HCT116 (cell line): Measurements from ENCODE around the gene UBE2G2. TPM values are rescaled to one million over a fixed set of nuclear protein-coding genes. Genes with fewer than 3 reads are reported as not detected.

Source experiments
- ATAC-seq: fragments of 200-7000 bp; cut with Tn5 transposase; 2 replicates; pipeline ENCODE4 v1.9.1; 2020; ENCODE audit warnings: mild to moderate bottlenecking, moderate library complexity
- BruUV-seq: library from RNA; stranded (reverse); fragments of 400-500 nt; replicated peaks from 2 replicates; lab custom pipeline; 2021; lab: Mats Ljungman, UMichigan
- CTCF ChIA-PET: fragments of 300-600 bp; sonication (Branson Sonifier 250); formaldehyde crosslinking; loops from one replicate; lab custom pipeline; 2021; ENCODE audit warnings: antibody characterized with exemption; lab: Charles Lee
- POLR2A ChIA-PET: fragments of 300-600, 350-600 bp; sonication (Branson Sonifier 250); formaldehyde crosslinking; loops from one replicate; lab custom pipeline; 2021; ENCODE audit warnings: antibody characterized with exemption; lab: Charles Lee
- RAD21 ChIA-PET, 2 experiments: fragments of 300-600 bp; sonication (Branson Sonifier 250); formaldehyde crosslinking; loops; one replicate each; lab custom pipeline; 2023; ENCODE audit warnings: low total read pairs in 2 of 2; ENCODE audit not compliant: uncharacterized antibody in 2 of 2, unreplicated experiment in 2 of 2, low non-redundant PET in 1 of 2; lab: Charles Lee
- DNase-seq: peaks from one replicate; pipeline ENCODE4 v3.0.0-alpha.2; 2010; ENCODE audit warnings: low read depth, low spot score
- H2AFZ ChIP-seq: fragments of 200-600 bp; shearing (Covaris generic), sonication (generic); 2 replicates; pipeline ENCODE4 v1.6.1; 2017; ENCODE audit warnings: low read depth, mixed run types, mixed read lengths, antibody characterized with exemption, low read length; ENCODE audit not compliant: poor library complexity, severe bottlenecking
- H3K27ac ChIP-seq: 2 replicates; pipeline ENCODE4 v1.5.1; 2012; ENCODE audit warnings: low read depth, low read length
- H3K27me3 ChIP-seq: fragments of 200-600 bp; sonication (generic); 2 replicates; pipeline ENCODE4 v1.6.1; 2016; ENCODE audit warnings: mixed run types, low read length, mixed read lengths; ENCODE audit not compliant: insufficient read depth
- H3K36me3 ChIP-seq, 2 experiments: fragments of 200-500 bp in 1 of 2; fragments of 200-600 bp in 1 of 2; sonication (Bioruptor generic) in 1 of 2; sonication (generic) in 1 of 2; 2 replicates each; pipeline versions ENCODE4 v1.5.1 to v1.6.1; 2014 to 2016; ENCODE audit warnings: low read length in 2 of 2, inconsistent platforms in 1 of 2, mixed read lengths in 1 of 2, mixed run types in 1 of 2; ENCODE audit not compliant: insufficient read depth in 2 of 2, control insufficient read depth in 1 of 2
- H3K4me1 ChIP-seq, 2 experiments: fragments of 200-600 bp in 1 of 2; sonication (generic) in 1 of 2; 2 replicates each; pipeline versions ENCODE4 v1.5.1 to v1.6.1; 2012 to 2017; ENCODE audit warnings: low read length in 2 of 2, inconsistent platforms in 1 of 2, mild to moderate bottlenecking in 1 of 2, mixed read lengths in 1 of 2, mixed run types in 1 of 2, moderate library complexity in 1 of 2; ENCODE audit not compliant: insufficient read depth in 2 of 2, control insufficient read depth in 1 of 2
- H3K4me2 ChIP-seq: fragments of 200-600 bp; sonication (generic); 2 replicates; pipeline ENCODE4 v1.6.1; 2017; ENCODE audit warnings: mixed run types, low read length, mixed read lengths
- H3K4me3 ChIP-seq, 2 experiments: fragments of 200-600 bp in 1 of 2; sonication (generic) in 1 of 2; replicated peaks in 1 of 2; 2 replicates each; pipeline ENCODE4 v1.5.1; 2011 to 2016; ENCODE audit warnings: low read length in 2 of 2, control low read depth in 1 of 2, low read depth in 1 of 2, mild to moderate bottlenecking in 1 of 2, mixed read lengths in 1 of 2, mixed run types in 1 of 2
- H3K79me2 ChIP-seq: fragments of 200-600 bp; sonication (generic); 2 replicates; pipeline ENCODE4 v1.6.1; 2017; ENCODE audit warnings: mild to moderate bottlenecking, mixed run types, low read length, moderate library complexity, mixed read lengths; ENCODE audit not compliant: insufficient read depth
- H3K9ac ChIP-seq: fragments of 200-600 bp; sonication (generic); 2 replicates; pipeline ENCODE4 v1.6.1; 2016; ENCODE audit warnings: low read length, mixed read lengths
- H3K9me2 ChIP-seq: fragments of 200-600 bp; sonication (generic), shearing (Covaris generic); 2 replicates; pipeline ENCODE4 v1.6.1; 2017; ENCODE audit warnings: mixed run types, mild to moderate bottlenecking, moderate library complexity; ENCODE audit not compliant: insufficient read depth
- H3K9me3 ChIP-seq, 2 experiments: fragments of 200-500 bp in 1 of 2; fragments of 200-600 bp in 1 of 2; sonication (Bioruptor generic) in 1 of 2; sonication (generic) in 1 of 2; 2 replicates each; pipeline ENCODE4 v1.6.1; 2014 to 2017; ENCODE audit warnings: low read length in 2 of 2, mixed read lengths in 2 of 2, inconsistent platforms in 1 of 2, low read depth in 1 of 2, mild to moderate bottlenecking in 1 of 2, mixed run types in 1 of 2, moderate library complexity in 1 of 2; ENCODE audit not compliant: control insufficient read depth in 1 of 2, insufficient read depth in 1 of 2
- H4K20me1 ChIP-seq: fragments of 200-600 bp; sonication (generic), shearing (Covaris generic); 2 replicates; pipeline ENCODE4 v1.6.1; 2017; ENCODE audit warnings: mixed run types, mild to moderate bottlenecking, moderate library complexity; ENCODE audit not compliant: insufficient read depth
- CEBPB ChIP-seq: IDR thresholded peaks from 2 replicates; pipeline ENCODE4 v1.6.1; 2012; ENCODE audit warnings: low read depth
- FOSL1 ChIP-seq: IDR thresholded peaks from 2 replicates; pipeline ENCODE4 v1.6.1; 2012; ENCODE audit warnings: low read depth
- MAX ChIP-seq: IDR thresholded peaks from 2 replicates; pipeline ENCODE4 v1.6.1; 2012
- POLR2AphosphoS5 ChIP-seq: IDR thresholded peaks from 2 replicates; pipeline ENCODE4 v1.6.1; 2011; ENCODE audit warnings: mild to moderate bottlenecking, low read depth, low read length, moderate library complexity
- RAD21 ChIP-seq: IDR thresholded peaks from 2 replicates; pipeline ENCODE4 v1.6.1; 2012; ENCODE audit warnings: low read depth, mild to moderate bottlenecking
- SRF ChIP-seq: IDR thresholded peaks from 2 replicates; pipeline ENCODE4 v1.6.1; 2012; ENCODE audit warnings: low read depth
- TCF7L2 ChIP-seq: IDR thresholded peaks from 2 replicates; pipeline ENCODE4 v1.7.0; 2011; ENCODE audit warnings: borderline replicate concordance, inconsistent platforms; ENCODE audit not compliant: insufficient read depth, insufficient read length; ENCODE audit errors: extremely low read depth
- YY1 ChIP-seq: IDR thresholded peaks from 2 replicates; pipeline ENCODE4 v1.6.1; 2011; ENCODE audit warnings: low read length, low read depth, moderate library complexity, mild to moderate bottlenecking; ENCODE audit not compliant: insufficient replicate concordance; ENCODE audit errors: extremely low read depth
- ZBTB33 ChIP-seq: IDR thresholded peaks from 2 replicates; pipeline ENCODE4 v1.6.1; 2011; ENCODE audit warnings: mild to moderate bottlenecking, low read length, moderate library complexity; ENCODE audit not compliant: insufficient replicate concordance; ENCODE audit errors: extremely low read depth
- ZNF274 ChIP-seq: fragments of 200-500 bp; sonication (Bioruptor generic); IDR thresholded peaks from 2 replicates; pipeline ENCODE4 v1.6.1; 2014; ENCODE audit warnings: mild to moderate bottlenecking, low read depth, low read length, inconsistent platforms
- intact Hi-C: fragments of 100-400 bp; cut with micrococcal nuclease; formaldehyde crosslinking; loops from 2 replicates; pipeline ENCODE4 v1.10.0; 2022
- total RNA-seq: library from RNA; stranded (reverse); gene quantifications from one replicate; pipeline ENCODE4 v1.2.1, GENCODE V29; 2021; ENCODE audit not compliant: unreplicated experiment

The UBE2G2 gene
- total RNA-seq, 1 experiment from 2014 or later: 86.5 TPM

GRCh38 chr21:44846224-44846484 lies 44.5 kb upstream of the UBE2G2 start:
- DNase-seq (no peak), ATAC-seq (no peak)
- no peaks in the 10 kb centered on the region for H4K20me1 ChIP-seq
- H3K79me2 ChIP-seq: no peaks in the 10 kb centered on the region
- no peaks in the 10 kb centered on the region for H3K27me3 ChIP-seq
- POLR2A ChIA-PET: no interaction called here
- peak overlapping the region; percentile 31; the same call in 1 of the 2 replicates for H3K9ac ChIP-seq
- peaks cover 2 to 13% of the 10 kb centered on the region in 2 experiments; a peak in 2 of 4 replicates for H3K36me3 ChIP-seq
- H3K4me2 ChIP-seq: peak overlapping the region; percentile 77
- H3K9me2 ChIP-seq: no peaks in the 10 kb centered on the region
- peak overlapping the region; percentile 30 to 48; a peak in 3 of 4 replicates for H3K4me3 ChIP-seq
- intact Hi-C loops: no loop called here
- peak overlapping the region; percentile 15; the same call in 1 of the 2 replicates for H3K27ac ChIP-seq
- no TSS peak for BruUV-seq
- peaks cover 10 to 17% of the 10 kb centered on the region in 2 experiments; a peak in 3 of 4 replicates for H3K4me1 ChIP-seq
- TF ChIP-seq YY1: no peak
- TF ChIP-seq ZBTB33: no peak
- TF ChIP-seq POLR2AphosphoS5: no peak
- TF ChIP-seq MAX: no peak; the same call in 1 of the 2 replicates
- TF ChIP-seq RAD21: no peak
- no peak for TF ChIP-seq SRF
- TF ChIP-seq CEBPB: no peak
- TF ChIP-seq ZNF274: no peak
- TF ChIP-seq TCF7L2: no peak
- TF ChIP-seq FOSL1: no peak
- H3K9me3 ChIP-seq: no peaks in the 10 kb centered on the region
- CTCF ChIA-PET: no interaction called here
- RAD21 ChIA-PET: no interaction called here
- no peak overlapping the region for H2AFZ ChIP-seq
